Nephron progenitor cell (in vitro differentiated cells): ENCODE measurements around the gene HSFX3.
A peak's percentile ranks its signal among the peaks of the same experiment; 100 is the strongest.
"Not testable (repeated sequence)": the region's sequence is repeated elsewhere in the genome, so short reads cannot be mapped to it uniquely, and the experiment has no call there.

ENCODE experiments used
- DNase-seq: peaks from one replicate; pipeline ENCODE4 v3.0.0; 2021
- H3K27ac Mint-ChIP-seq: 2 replicates; pipeline ENCODE4 v1.8.0; 2021; ENCODE audit warnings: mild to moderate bottlenecking, moderate library complexity, mixed read lengths
- H3K27me3 Mint-ChIP-seq: 2 replicates; pipeline ENCODE4 v1.8.0; 2021; ENCODE audit warnings: mild to moderate bottlenecking, low read depth, mixed read lengths; ENCODE audit not compliant: poor library complexity
- H3K36me3 Mint-ChIP-seq: 2 replicates; pipeline ENCODE4 v1.8.0; 2021; ENCODE audit warnings: low read depth, mixed read lengths
- H3K4me1 Mint-ChIP-seq: 2 replicates; pipeline ENCODE4 v1.8.0; 2021; ENCODE audit warnings: mixed read lengths
- H3K4me3 Mint-ChIP-seq: 2 replicates; pipeline ENCODE4 v1.8.0; 2021; ENCODE audit warnings: mild to moderate bottlenecking, moderate library complexity, mixed read lengths
- H3K9me3 Mint-ChIP-seq: 2 replicates; pipeline ENCODE4 v1.8.0; 2021; ENCODE audit warnings: mild to moderate bottlenecking, moderate library complexity, mixed read lengths
- CTCF ChIP-seq: fragments of 200-600 bp; sonication (generic); IDR thresholded peaks from 2 replicates; pipeline ENCODE4 v1.5.0; 2021; ENCODE audit warnings: antibody characterized with exemption

HSFX3 gene, protein sequence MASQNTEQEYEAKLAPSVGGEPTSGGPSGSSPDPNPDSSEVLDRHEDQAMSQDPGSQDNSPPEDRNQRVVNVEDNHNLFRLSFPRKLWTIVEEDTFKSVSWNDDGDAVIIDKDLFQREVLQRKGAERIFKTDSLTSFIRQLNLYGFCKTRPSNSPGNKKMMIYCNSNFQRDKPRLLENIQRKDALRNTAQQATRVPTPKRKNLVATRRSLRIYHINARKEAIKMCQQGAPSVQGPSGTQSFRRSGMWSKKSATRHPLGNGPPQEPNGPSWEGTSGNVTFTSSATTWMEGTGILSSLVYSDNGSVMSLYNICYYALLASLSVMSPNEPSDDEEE

DNA sequence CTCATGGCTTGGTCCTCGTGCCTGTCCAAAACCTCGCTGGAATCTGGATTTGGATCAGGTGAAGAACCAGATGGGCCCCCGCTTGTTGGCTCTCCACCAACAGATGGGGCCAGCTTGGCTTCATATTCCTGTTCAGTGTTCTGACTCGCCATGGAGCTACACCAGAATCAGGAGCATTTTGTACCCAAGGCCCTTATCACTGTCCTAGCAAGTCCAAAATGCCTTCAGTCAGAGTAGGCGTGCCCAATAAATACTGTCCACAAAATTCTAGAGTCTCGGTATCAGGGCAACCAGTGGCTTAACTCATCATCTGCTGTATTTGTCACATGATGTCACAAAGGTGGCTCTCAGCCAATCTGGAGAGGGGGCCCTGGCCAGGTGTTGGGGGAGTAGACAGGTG is at the start of gene HSFX3:
Gene HSFX3 (minus strand): TSS at position 224 of the 400 bp plus-strand sequence. CDS start 72 bp downstream, at position 152.
- not testable (repeated sequence) for DNase-seq, H3K36me3 Mint-ChIP-seq, H3K4me1 Mint-ChIP-seq, H3K4me3 Mint-ChIP-seq, H3K9me3 Mint-ChIP-seq, H3K27me3 Mint-ChIP-seq, H3K27ac Mint-ChIP-seq

DNA sequence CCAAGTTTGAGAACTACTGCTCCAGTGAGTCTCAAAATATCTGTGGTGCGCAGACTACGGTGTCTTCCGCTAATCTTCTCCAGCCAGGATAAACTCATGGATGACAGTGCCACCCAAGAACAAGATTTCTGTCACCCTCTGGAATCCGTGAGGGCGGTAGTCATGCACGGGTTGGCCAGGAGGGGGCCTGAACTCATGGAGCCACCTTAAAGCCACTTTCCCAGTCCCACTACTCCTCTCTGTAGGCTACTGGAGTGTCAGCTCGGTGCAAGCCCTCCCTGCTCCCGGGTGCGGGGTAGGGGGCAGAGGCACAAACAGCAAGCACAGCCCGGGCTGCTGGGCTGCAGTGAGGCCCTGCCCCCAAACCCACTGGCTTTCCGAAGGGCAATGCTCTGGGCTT is 48.9 kb upstream of the HSFX3 start:
- DNase-seq = peak; percentile 5
- not testable (repeated sequence) for H3K4me3 Mint-ChIP-seq, H3K4me1 Mint-ChIP-seq, H3K27ac Mint-ChIP-seq, H3K27me3 Mint-ChIP-seq, H3K36me3 Mint-ChIP-seq
- H3K9me3 Mint-ChIP-seq = peaks cover 14% of the 10 kb centered on the region

DNA sequence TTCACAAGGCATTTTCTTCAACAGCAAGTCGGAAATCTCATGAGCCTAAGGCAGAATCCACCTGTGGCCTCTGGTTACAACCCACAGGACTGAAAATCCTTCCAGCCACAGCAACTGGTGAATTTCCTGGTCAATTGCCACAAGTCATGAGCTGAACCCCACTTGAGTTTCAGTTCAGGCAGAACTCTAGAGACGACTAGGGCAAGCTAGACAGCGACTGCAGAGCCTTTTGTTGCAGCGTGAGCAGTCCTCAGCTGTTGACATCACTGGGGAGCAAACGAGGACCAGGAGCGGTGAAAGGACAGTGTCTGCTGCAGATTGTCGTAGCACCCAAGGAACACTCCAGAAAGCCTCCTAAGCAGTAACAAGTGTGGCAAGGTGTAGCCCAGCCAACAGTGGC is 46.2 kb upstream of the HSFX3 start:
- not testable (repeated sequence) for H3K27me3 Mint-ChIP-seq, H3K9me3 Mint-ChIP-seq, DNase-seq, H3K27ac Mint-ChIP-seq, H3K36me3 Mint-ChIP-seq, H3K4me3 Mint-ChIP-seq, H3K4me1 Mint-ChIP-seq

- not testable (repeated sequence) for H3K27me3 Mint-ChIP-seq, DNase-seq, H3K9me3 Mint-ChIP-seq
These were observed 45.5 kb upstream of the HSFX3 start, which contains the start of gene HSFX2 for GRCh38 chrX:149595214-149595613. Gene HSFX2, minus strand, starts transcription at chrX:149595314. Its CDS starts 614 bp downstream, at chrX:149594700.

DNA sequence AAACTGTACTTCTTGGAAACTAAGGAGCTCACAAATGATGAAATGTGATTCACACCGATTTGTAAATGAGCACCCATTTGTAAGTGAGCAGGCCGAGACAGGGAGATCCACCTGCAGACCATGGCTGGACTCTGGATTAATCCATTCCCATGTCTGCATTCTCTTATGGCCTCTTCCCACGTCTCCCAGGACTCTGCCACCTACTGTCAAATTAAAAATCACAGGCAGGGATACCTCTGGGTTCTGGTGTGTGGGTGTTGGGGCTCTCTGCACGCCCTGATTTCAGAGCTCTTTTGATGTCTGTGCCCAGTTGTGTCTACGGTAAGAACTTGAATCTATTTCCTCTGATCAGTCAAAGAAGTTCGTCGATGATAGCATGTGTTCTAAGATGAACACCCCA is 41.3 kb upstream of the HSFX3 start:
- H3K4me3 Mint-ChIP-seq, H3K4me1 Mint-ChIP-seq, DNase-seq, H3K27me3 Mint-ChIP-seq, H3K27ac Mint-ChIP-seq, H3K36me3 Mint-ChIP-seq, H3K9me3 Mint-ChIP-seq: not testable (repeated sequence)

More at GRCh38 chrX:149595214-149595613, 45.5 kb upstream of the HSFX3 start, which contains the start of gene HSFX2:
- not testable (repeated sequence) for H3K4me1 Mint-ChIP-seq, H3K36me3 Mint-ChIP-seq, H3K4me3 Mint-ChIP-seq, H3K27ac Mint-ChIP-seq

DNA sequence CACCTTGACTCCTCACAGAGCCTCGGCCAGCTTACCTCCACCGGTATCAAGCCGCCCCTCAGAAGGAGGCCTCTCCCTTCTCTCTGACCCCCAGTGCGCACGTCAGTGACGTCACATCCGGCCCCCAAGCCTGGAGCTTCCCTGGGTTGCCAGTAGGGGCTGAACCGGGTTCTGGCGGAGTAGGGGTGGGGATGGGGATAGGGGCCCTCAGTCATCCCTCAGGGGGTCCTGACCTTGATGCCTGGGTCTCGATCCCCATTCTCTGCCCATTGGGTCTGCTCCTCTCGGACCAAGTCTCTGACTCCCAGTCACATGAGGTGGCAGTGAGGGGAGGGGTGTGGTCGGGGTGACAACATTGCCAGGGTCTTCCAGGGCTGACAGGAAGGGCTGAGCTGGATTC is 37.6 kb upstream of the HSFX3 start, which contains the start of gene MAGEA9B:
Gene MAGEA9B (minus strand): TSS at position 101 of the 400 bp plus-strand sequence. CDS start 4,280 bp downstream, outside the sequence.
- H3K4me1 Mint-ChIP-seq, H3K27me3 Mint-ChIP-seq, H3K9me3 Mint-ChIP-seq, H3K27ac Mint-ChIP-seq, H3K36me3 Mint-ChIP-seq, H3K4me3 Mint-ChIP-seq, DNase-seq: not testable (repeated sequence)

DNA sequence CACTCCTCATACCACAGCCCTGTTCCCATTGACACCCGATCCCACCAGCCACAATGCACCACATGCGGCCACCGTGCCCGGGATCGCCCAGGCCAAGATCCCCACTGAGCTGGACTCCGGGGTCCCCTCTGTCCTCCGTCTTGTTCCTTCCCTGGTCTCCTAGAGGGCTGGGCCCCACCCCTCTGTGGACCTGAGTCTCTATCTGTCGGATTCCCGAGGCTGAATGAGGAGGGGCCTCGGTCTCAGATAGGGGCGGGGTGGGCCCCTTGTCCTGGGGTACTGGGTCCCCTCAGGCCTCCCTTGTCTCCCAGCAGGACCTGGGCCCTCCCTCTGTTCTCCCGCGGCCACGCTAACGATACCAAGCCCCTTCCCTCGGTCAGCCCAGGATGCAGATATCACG is 35.9 kb upstream of the HSFX3 start:
- H3K9me3 Mint-ChIP-seq, H3K4me1 Mint-ChIP-seq, H3K4me3 Mint-ChIP-seq, H3K27me3 Mint-ChIP-seq, H3K27ac Mint-ChIP-seq, DNase-seq, H3K36me3 Mint-ChIP-seq: not testable (repeated sequence)

GRCh38 chrX:149573456-149573855 is 23.7 kb upstream of the HSFX3 start:
- H3K27ac Mint-ChIP-seq, H3K27me3 Mint-ChIP-seq, H3K9me3 Mint-ChIP-seq, H3K4me3 Mint-ChIP-seq, H3K36me3 Mint-ChIP-seq, DNase-seq: not testable (repeated sequence)
- peaks cover 27% of the 10 kb centered on the region for H3K4me1 Mint-ChIP-seq

GRCh38 chrX:149572743-149573142 is 23.0 kb upstream of the HSFX3 start:
- no peaks in the 10 kb centered on the region for H3K36me3 Mint-ChIP-seq
- H3K27ac Mint-ChIP-seq = peak overlapping the region; percentile 78
- no peak overlapping the region for H3K4me3 Mint-ChIP-seq
- peaks cover 3% of the 10 kb centered on the region for H3K27me3 Mint-ChIP-seq
- peaks cover 27% of the 10 kb centered on the region for H3K4me1 Mint-ChIP-seq
- peaks cover 8% of the 10 kb centered on the region for H3K9me3 Mint-ChIP-seq
- TF ChIP-seq CTCF = no peak
- DNase-seq = no peak

DNA sequence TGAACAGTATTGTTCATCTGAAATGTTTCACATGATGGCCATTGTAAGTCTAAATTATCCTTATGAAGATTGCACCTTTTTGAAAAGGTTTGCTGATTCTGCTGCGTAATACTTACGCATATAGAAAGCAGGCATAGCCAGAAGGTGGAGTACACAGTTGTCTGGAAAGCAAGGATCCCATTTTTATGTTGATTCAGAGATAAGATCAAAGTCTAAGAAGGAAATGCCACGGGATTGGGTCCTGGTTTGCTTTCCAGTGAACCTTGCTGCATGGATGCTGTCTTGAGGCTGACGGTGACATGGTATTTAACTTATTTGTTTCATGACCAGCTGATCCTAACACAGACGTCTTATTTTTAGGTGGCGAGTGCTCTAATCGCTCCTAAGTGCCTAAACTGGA is 22.0 kb upstream of the HSFX3 start:
- peaks cover 17% of the 10 kb centered on the region for H3K9me3 Mint-ChIP-seq
- H3K27ac Mint-ChIP-seq = no peak overlapping the region
- TF ChIP-seq CTCF = no peak
- DNase-seq = no peak
- peaks cover 3% of the 10 kb centered on the region for H3K27me3 Mint-ChIP-seq
- peaks cover 27% of the 10 kb centered on the region for H3K4me1 Mint-ChIP-seq
- H3K36me3 Mint-ChIP-seq = no peaks in the 10 kb centered on the region
- no peak overlapping the region for H3K4me3 Mint-ChIP-seq
